ENCODE data around the gene CADPS2. TPM values are rescaled to one million over a fixed set of nuclear protein-coding genes. Genes with fewer than 3 reads are reported as not detected.

Gene CADPS2
- total RNA-seq, 2 donors from 2014 or later = 4.3 to 11.7 TPM

- no peaks in the 10 kb centered on the region for H3K36me3 Mint-ChIP-seq (ENCODE audit: low read depth)
- WGBS, 2 experiments (ENCODE audit: insufficient coverage in 1 of 2, insufficient read length in 1 of 2) = 80 to 94% methylated on average over 2 to 3 of the region's 4 CpGs
- TF ChIP-seq CTCF (conservative IDR thresholded peaks at IDR 0.05) = no peak
- H3K4me3 ChIP-seq (ENCODE audit: low read length) = no peak overlapping the region
- peaks cover 20% of the 10 kb centered on the region for H3K4me1 Mint-ChIP-seq
- H3K4me3 Mint-ChIP-seq = no peak overlapping the region
- peak overlapping the region; percentile 39 for H3K27ac Mint-ChIP-seq
- DNase-seq = no peak
- no peak overlapping the region for H3K9ac ChIP-seq (ENCODE audit: extremely low read depth, low read length, poor library complexity, severe bottlenecking)
- peaks cover 6% of the 10 kb centered on the region for H3K4me1 ChIP-seq (ENCODE audit: control insufficient read depth, insufficient read depth, low read length)
- no peaks in the 10 kb centered on the region for H3K9me3 ChIP-seq (ENCODE audit: control insufficient read depth, low read length)
- H3K27me3 ChIP-seq (ENCODE audit: control insufficient read depth, insufficient read depth, low read length, poor library complexity, severe bottlenecking) = no peaks in the 10 kb centered on the region
- H3K27ac ChIP-seq (ENCODE audit: low read depth, low read length) = no peak overlapping the region
- peaks cover 8% of the 10 kb centered on the region for H3K9me3 Mint-ChIP-seq
- H3K36me3 ChIP-seq (ENCODE audit: control insufficient read depth, insufficient read depth, low read length) = no peaks in the 10 kb centered on the region
- H3K27me3 Mint-ChIP-seq (ENCODE audit: insufficient read depth) = no peaks in the 10 kb centered on the region
Observed at GRCh38 chr7:122719010-122719578, 167.2 kb downstream of the CADPS2 start.

GRCh38 chr7:122717356-122718089, 168.7 kb downstream of the CADPS2 start:
- Histone ChIP-seq H3K27ac (ENCODE audit: low read depth, low read length) (no peak overlapping the region), H3K27me3 (ENCODE audit: control insufficient read depth, insufficient read depth, low read length, poor library complexity, severe bottlenecking) (no peaks in the 10 kb centered on the region), H3K4me3 (ENCODE audit: low read length) (no peak overlapping the region), H3K9ac (ENCODE audit: extremely low read depth, low read length, poor library complexity, severe bottlenecking) (no peak overlapping the region), H3K9me3 (ENCODE audit: control insufficient read depth, low read length) (no peaks in the 10 kb centered on the region), H3K36me3 (ENCODE audit: control insufficient read depth, insufficient read depth, low read length) (no peaks in the 10 kb centered on the region), H3K4me1 (ENCODE audit: control insufficient read depth, insufficient read depth, low read length) (peaks cover 6% of the 10 kb centered on the region)
- no peak overlapping the region for H3K27ac Mint-ChIP-seq
- TF ChIP-seq CTCF (conservative IDR thresholded peaks at IDR 0.05) = no peak
- H3K9me3 Mint-ChIP-seq = peaks cover 1% of the 10 kb centered on the region
- no peak for DNase-seq
- 86 to 91% methylated on average over 1 to 6 of the region's 6 CpGs for WGBS, 2 experiments (ENCODE audit: insufficient coverage in 1 of 2, insufficient read length in 1 of 2)
- no peaks in the 10 kb centered on the region for H3K27me3 Mint-ChIP-seq (ENCODE audit: insufficient read depth)
- H3K36me3 Mint-ChIP-seq (ENCODE audit: low read depth) = no peaks in the 10 kb centered on the region
- no peak overlapping the region for H3K4me3 Mint-ChIP-seq
- H3K4me1 Mint-ChIP-seq = peaks cover 26% of the 10 kb centered on the region

GRCh38 chr7:122715183-122715582, 171.1 kb downstream of the CADPS2 start:
- WGBS, 2 experiments (ENCODE audit: insufficient coverage in 1 of 2, insufficient read length in 1 of 2) = 94 to 100% methylated on average over 3 of the region's 3 CpGs

More at GRCh38 chr7:122715183-122715582, 171.1 kb downstream of the CADPS2 start:
- no peaks in the 10 kb centered on the region for H3K36me3 Mint-ChIP-seq (ENCODE audit: low read depth)
- Histone ChIP-seq H3K9me3 (ENCODE audit: control insufficient read depth, low read length) (no peaks in the 10 kb centered on the region), H3K27ac (ENCODE audit: low read depth, low read length) (no peak overlapping the region), H3K4me3 (ENCODE audit: low read length) (no peak overlapping the region), H3K36me3 (ENCODE audit: control insufficient read depth, insufficient read depth, low read length) (no peaks in the 10 kb centered on the region), H3K27me3 (ENCODE audit: control insufficient read depth, insufficient read depth, low read length, poor library complexity, severe bottlenecking) (no peaks in the 10 kb centered on the region), H3K9ac (ENCODE audit: extremely low read depth, low read length, poor library complexity, severe bottlenecking) (no peak overlapping the region), H3K4me1 (ENCODE audit: control insufficient read depth, insufficient read depth, low read length) (peaks cover 6% of the 10 kb centered on the region)
- H3K9me3 Mint-ChIP-seq = no peaks in the 10 kb centered on the region
- no peak overlapping the region for H3K27ac Mint-ChIP-seq
- DNase-seq = no peak
- H3K4me1 Mint-ChIP-seq = peaks cover 26% of the 10 kb centered on the region
- H3K27me3 Mint-ChIP-seq (ENCODE audit: insufficient read depth) = no peaks in the 10 kb centered on the region
- no peak for TF ChIP-seq CTCF (conservative IDR thresholded peaks at IDR 0.05)
- H3K4me3 Mint-ChIP-seq = no peak overlapping the region
